ENCODE measurements around the gene C3orf18.

C3orf18 gene

DNA sequence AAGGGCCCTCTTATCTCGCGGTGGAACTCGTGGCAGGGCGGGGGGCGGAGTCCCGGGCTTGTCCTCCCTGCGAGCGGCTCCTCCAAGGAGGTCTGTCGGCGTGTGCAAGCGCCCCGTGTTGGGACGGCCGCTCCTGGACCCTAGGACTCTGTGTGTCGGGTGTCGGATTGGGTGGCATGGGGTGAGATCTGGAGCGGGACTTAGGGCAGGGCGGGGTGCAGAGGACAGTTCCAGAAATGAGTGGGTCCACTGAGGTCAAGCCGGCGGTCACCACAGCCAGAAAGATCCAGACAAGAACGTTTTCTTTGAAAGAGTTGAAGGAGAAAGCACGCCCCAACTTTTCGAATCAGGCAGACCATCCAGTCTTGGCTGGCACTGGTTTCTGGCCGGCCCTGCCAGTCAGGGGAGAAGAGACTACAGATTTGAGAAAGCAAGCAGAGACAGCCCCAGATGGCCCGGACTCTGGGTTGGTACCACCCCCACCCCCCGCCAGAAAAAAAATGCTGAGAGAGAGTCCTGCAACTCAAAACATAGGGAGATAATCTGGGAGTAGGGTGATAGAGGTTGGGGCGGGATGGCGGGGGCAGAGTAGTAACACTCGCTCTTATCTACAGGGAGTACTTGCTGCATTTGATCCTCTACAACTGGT is 44.8 kb upstream of the C3orf18 start:
- DNase-seq (ENCODE audit: low spot score), result no peak
- ChIA-PET POLR2A (ENCODE audit: low non-redundant PET) (no interaction called here), CTCF (interaction anchor here (1.8 kb wide), 1 partner anchor 40 kb away, joined by 11 read pairs; no protein-coding TSS in a partner anchor)
- peak overlapping the region; percentile 84 for H3K27ac ChIP-seq
- TF ChIP-seq, protein P1, sequence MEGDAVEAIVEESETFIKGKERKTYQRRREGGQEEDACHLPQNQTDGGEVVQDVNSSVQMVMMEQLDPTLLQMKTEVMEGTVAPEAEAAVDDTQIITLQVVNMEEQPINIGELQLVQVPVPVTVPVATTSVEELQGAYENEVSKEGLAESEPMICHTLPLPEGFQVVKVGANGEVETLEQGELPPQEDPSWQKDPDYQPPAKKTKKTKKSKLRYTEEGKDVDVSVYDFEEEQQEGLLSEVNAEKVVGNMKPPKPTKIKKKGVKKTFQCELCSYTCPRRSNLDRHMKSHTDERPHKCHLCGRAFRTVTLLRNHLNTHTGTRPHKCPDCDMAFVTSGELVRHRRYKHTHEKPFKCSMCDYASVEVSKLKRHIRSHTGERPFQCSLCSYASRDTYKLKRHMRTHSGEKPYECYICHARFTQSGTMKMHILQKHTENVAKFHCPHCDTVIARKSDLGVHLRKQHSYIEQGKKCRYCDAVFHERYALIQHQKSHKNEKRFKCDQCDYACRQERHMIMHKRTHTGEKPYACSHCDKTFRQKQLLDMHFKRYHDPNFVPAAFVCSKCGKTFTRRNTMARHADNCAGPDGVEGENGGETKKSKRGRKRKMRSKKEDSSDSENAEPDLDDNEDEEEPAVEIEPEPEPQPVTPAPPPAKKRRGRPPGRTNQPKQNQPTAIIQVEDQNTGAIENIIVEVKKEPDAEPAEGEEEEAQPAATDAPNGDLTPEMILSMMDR (conservative IDR thresholded peaks at IDR 0.05; ENCODE audit: low read depth), result no peak

DNA sequence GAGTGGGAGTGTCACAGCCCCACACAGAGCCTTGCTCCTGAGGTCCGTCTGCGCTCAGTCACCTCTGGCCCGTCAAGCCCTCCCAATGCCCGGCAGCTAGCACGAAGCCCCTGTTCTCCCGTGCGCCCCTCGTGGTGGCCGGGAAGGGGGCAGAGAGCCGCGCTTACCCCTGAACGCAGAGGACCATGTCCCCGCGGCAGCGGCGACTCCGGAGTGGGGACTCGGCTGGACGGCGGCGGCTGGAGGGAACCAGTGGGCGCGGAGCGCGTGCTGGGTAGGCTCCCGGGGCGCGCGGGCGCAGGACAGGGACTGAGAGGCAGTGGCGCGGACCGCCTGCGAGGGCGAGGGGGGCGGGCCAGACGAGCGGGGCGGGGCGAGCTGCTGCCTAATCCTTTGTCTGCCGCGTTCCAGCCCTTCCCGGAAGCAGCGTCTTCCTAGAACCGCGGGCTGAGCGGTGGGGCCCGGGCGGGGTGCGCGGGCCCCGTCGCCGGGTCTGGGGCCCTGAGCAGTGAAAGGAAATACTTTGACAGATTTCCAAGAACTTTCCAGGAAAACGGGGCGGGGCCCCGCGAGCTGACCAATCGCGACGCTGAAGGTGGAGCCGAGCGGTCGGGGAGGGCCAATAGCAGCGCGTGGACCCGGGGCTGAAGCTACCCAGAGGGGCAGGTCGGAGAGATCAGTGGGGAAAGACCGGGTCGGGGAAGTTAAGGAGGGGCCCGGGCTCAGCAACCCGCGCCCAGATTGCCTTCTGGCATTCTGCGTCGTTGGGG is 44.1 kb upstream of the C3orf18 start, which contains the start of gene CISH:
CISH (minus strand) TSS at position 311 of the 770 bp plus-strand sequence; CDS start at position 187, 124 bp downstream.
- TF ChIP-seq, protein P1 (conservative IDR thresholded peaks at IDR 0.05; ENCODE audit: low read depth), result peak; percentile 32
- ChIA-PET CTCF (interaction anchor here (0.6 kb wide), 2 partner anchors 57 to 88 kb away, joined by 3 to 5 read pairs; no protein-coding TSS in a partner anchor), POLR2A (ENCODE audit: low non-redundant PET) (no interaction called here)
- H3K27ac ChIP-seq, result peak within 1 kb of the TSS; percentile 84
- DNase-seq (ENCODE audit: low spot score), result peak; percentile 88

- TF ChIP-seq, protein P1 (conservative IDR thresholded peaks at IDR 0.05; ENCODE audit: low read depth), result no peak
- no peak for DNase-seq (ENCODE audit: low spot score)
- ChIA-PET POLR2A (ENCODE audit: low non-redundant PET) (no interaction called here), CTCF (interaction anchor here (0.6 kb wide), 2 partner anchors 56 to 87 kb away, joined by 3 to 5 read pairs; no protein-coding TSS in a partner anchor)
- H3K27ac ChIP-seq, result peak overlapping the region; percentile 84
These were observed 43.5 kb upstream of the C3orf18 start for GRCh38 chr3:50610992-50611463.

- ChIA-PET POLR2A (ENCODE audit: low non-redundant PET) (no interaction called here), CTCF (no interaction called here)
- TF ChIP-seq, protein P1 (conservative IDR thresholded peaks at IDR 0.05; ENCODE audit: low read depth), result no peak
- no peak for DNase-seq (ENCODE audit: low spot score)
- peak overlapping the region; percentile 84 for H3K27ac ChIP-seq
These were observed 42.8 kb upstream of the C3orf18 start for GRCh38 chr3:50610181-50610971.

GRCh38 chr3:50609763-50610085 is 42.2 kb upstream of the C3orf18 start:
- ChIA-PET CTCF (no interaction called here), POLR2A (ENCODE audit: low non-redundant PET) (no interaction called here)
- TF ChIP-seq, protein P1 (conservative IDR thresholded peaks at IDR 0.05; ENCODE audit: low read depth), result no peak
- H3K27ac ChIP-seq, result peak overlapping the region; percentile 84
- no peak for DNase-seq (ENCODE audit: low spot score)

Measured in RWPE1 (cell line).